PC-9 (cell line): ENCODE data around the gene WDR83. TPM values are rescaled to one million over a fixed set of nuclear protein-coding genes. Genes with fewer than 3 reads are reported as not detected.

ENCODE experiments used
- BruUV-seq: library from RNA; stranded (reverse); fragments of 400-500 nt; replicated peaks from 2 replicates; lab custom pipeline; 2021; lab: Mats Ljungman, UMichigan
- CTCF ChIA-PET: fragments of 300-600 bp; sonication (Branson Sonifier 250); formaldehyde crosslinking; loops from one replicate; lab custom pipeline; 2022; ENCODE audit warnings: antibody characterized with exemption; lab: Charles Lee
- POLR2A ChIA-PET: fragments of 300-600 bp; sonication (Branson Sonifier 250); formaldehyde crosslinking; loops from one replicate; lab custom pipeline; 2022; ENCODE audit warnings: antibody characterized with exemption; ENCODE audit not compliant: unreplicated experiment; lab: Charles Lee
- DNase-seq, 2 experiments: peaks; one replicate each; pipeline versions ENCODE4 v3.0.0 to v3.0.0-alpha.2; 2015 to 2022; ENCODE audit warnings: mixed read lengths in 1 of 2
- H2AFZ ChIP-seq: fragments of 200-600 bp; sonication (generic); 2 replicates; pipeline ENCODE4 v1.8.1; 2017; ENCODE audit warnings: antibody characterized with exemption
- H3F3A ChIP-seq: fragments of 200-600 bp; sonication (generic); 2 replicates; pipeline ENCODE4 v1.8.1; 2017; ENCODE audit warnings: antibody characterized with exemption, mild to moderate bottlenecking, low read depth; ENCODE audit not compliant: insufficient read depth
- H3K27ac ChIP-seq: fragments of 200-600 bp; sonication (generic); 2 replicates; pipeline ENCODE4 v1.6.1; 2016; ENCODE audit warnings: mixed run types
- H3K27me3 ChIP-seq: fragments of 200-600 bp; sonication (generic); 2 replicates; pipeline ENCODE4 v1.6.1; 2016; ENCODE audit warnings: low read depth, mixed run types; ENCODE audit not compliant: insufficient read depth
- H3K36me3 ChIP-seq: fragments of 200-600 bp; sonication (generic); 2 replicates; pipeline ENCODE4 v1.6.1; 2016; ENCODE audit warnings: low read depth, mixed run types
- H3K4me1 ChIP-seq: fragments of 200-600 bp; sonication (generic); replicated peaks from 2 replicates; pipeline ENCODE4 v1.6.1; 2016; ENCODE audit warnings: mixed run types; ENCODE audit not compliant: insufficient read depth
- H3K4me2 ChIP-seq: fragments of 200-600 bp; sonication (generic); 2 replicates; pipeline ENCODE4 v1.6.1; 2017; ENCODE audit warnings: mixed run types
- H3K4me3 ChIP-seq: fragments of 200-600 bp; sonication (generic); 2 replicates; pipeline ENCODE4 v1.6.1; 2016; ENCODE audit warnings: mixed run types
- H3K79me2 ChIP-seq: fragments of 200-600 bp; sonication (generic); 2 replicates; pipeline ENCODE4 v1.6.1; 2017; ENCODE audit warnings: low read depth, mixed run types
- H3K9me2 ChIP-seq: fragments of 200-600 bp; sonication (generic); 2 replicates; pipeline ENCODE4 v1.8.1; 2017; ENCODE audit warnings: mild to moderate bottlenecking; ENCODE audit not compliant: insufficient read depth
- H3K9me3 ChIP-seq: fragments of 200-600 bp; sonication (generic); 2 replicates; pipeline ENCODE4 v1.8.1; 2016; ENCODE audit warnings: low read depth; ENCODE audit not compliant: insufficient read depth
- H4K20me1 ChIP-seq: fragments of 200-600 bp; sonication (generic); 2 replicates; pipeline ENCODE4 v1.8.1; 2017; ENCODE audit not compliant: insufficient read depth
- CTCF ChIP-seq: fragments of 200-600 bp; sonication (generic); conservative IDR thresholded peaks from 2 replicates; pipeline ENCODE4 v1.6.1; 2017; ENCODE audit warnings: mixed run types, antibody characterized with exemption, mild to moderate bottlenecking, moderate library complexity
- EZH2 ChIP-seq: fragments of 200-600 bp; sonication (generic); IDR thresholded peaks from 2 replicates; pipeline ENCODE4 v1.8.0; 2017; ENCODE audit warnings: antibody characterized with exemption, low read depth
- intact Hi-C: fragments of 100-400 bp; cut with micrococcal nuclease; formaldehyde crosslinking; loops from one replicate; pipeline ENCODE4 v1.10.0; 2022; ENCODE audit not compliant: unreplicated experiment
- total RNA-seq: library from RNA; stranded (reverse); gene quantifications from 2 replicates; pipeline ENCODE4 v1.2.3, GENCODE V29; 2021

Gene WDR83
- total RNA-seq, 1 experiment from 2014 or later: 12.9 TPM

DNA sequence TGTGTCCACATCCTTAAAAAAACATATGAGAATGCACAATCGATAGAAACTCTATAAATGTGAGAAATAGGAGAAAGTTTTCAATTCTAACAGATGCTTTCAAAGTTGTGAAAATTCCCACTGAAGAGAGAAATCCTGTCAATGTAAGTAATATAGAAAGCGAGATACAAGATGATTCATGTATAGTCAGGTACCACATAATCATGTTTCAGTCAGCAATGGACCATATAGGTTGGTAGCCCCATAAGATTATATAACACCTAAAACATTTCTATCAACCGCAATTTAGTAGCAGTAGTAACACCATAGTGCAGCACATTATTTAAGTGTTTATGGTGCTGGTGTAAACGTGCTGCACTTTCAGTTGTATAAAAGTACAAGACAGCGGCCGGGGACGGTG lies 37.4 kb upstream of the WDR83 start:
- H4K20me1 ChIP-seq: no peaks in the 10 kb centered on the region
- BruUV-seq: no TSS peak
- POLR2A ChIA-PET: no interaction called here
- peaks cover 65% of the 10 kb centered on the region for H3K36me3 ChIP-seq
- 0 out of 2 replicates have a peak overlapping the region, but pooled peaks have one; percentile 0 for H3K4me3 ChIP-seq
- no peak overlapping the region for H3K27ac ChIP-seq
- peaks cover 81% of the 10 kb centered on the region for H3K9me3 ChIP-seq
- CTCF ChIA-PET: no interaction called here
- no peak overlapping the region for H2AFZ ChIP-seq
- intact Hi-C loops: no loop called here
- TF ChIP-seq CTCF (no peak), EZH2 (no peak)
- no peaks in the 10 kb centered on the region for H3K27me3 ChIP-seq
- no peaks in the 10 kb centered on the region for H3K4me1 ChIP-seq
- peaks cover 63% of the 10 kb centered on the region for H3F3A ChIP-seq
- H3K79me2 ChIP-seq: no peaks in the 10 kb centered on the region
- H3K4me2 ChIP-seq: no peak overlapping the region
- peak in 1 of 2 experiments; percentile 17 for DNase-seq
- no peaks in the 10 kb centered on the region for H3K9me2 ChIP-seq

DNA sequence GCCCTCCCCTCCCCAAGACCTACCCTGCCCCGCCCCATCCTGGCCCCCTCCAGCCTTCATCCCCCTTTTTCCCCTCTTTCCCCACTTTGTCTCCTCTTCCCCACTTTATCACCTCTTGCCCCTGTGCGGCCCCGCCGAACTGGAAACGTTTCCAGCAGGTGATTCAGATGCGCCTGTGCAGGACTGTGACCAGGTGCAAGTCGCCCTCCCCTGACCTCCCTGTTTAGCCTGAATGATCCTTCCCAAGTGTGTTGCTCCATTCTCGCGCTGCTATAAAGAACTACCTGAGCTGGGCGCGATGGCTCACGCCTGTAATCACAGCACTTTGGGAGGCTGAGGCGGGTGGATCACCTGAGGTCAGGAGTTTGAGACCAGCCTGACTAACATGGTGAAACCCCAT lies 30.0 kb upstream of the WDR83 start:
- intact Hi-C loops: no loop called here
- H3K4me1 ChIP-seq: no peaks in the 10 kb centered on the region
- H3K4me3 ChIP-seq: no peak overlapping the region
- H2AFZ ChIP-seq: no peak overlapping the region
- H3K9me2 ChIP-seq: no peaks in the 10 kb centered on the region
- H4K20me1 ChIP-seq: no peaks in the 10 kb centered on the region
- no peak overlapping the region for H3K27ac ChIP-seq
- no peaks in the 10 kb centered on the region for H3K79me2 ChIP-seq
- peaks cover 27% of the 10 kb centered on the region for H3F3A ChIP-seq
- no peak overlapping the region for H3K4me2 ChIP-seq
- H3K27me3 ChIP-seq: no peaks in the 10 kb centered on the region
- CTCF ChIA-PET: no interaction called here
- POLR2A ChIA-PET: no interaction called here
- no TSS peak for BruUV-seq
- no peak for TF ChIP-seq CTCF
- no peak for TF ChIP-seq EZH2
- no peaks in the 10 kb centered on the region for H3K36me3 ChIP-seq
- H3K9me3 ChIP-seq: peaks cover 12% of the 10 kb centered on the region; the same call in 1 of the 2 replicates
- no peak for DNase-seq

- Histone ChIP-seq H3K9me3 (no peaks in the 10 kb centered on the region), H3K4me3 (no peak overlapping the region), H3K27ac (no peak overlapping the region), H3K4me2 (no peak overlapping the region), H3K9me2 (no peaks in the 10 kb centered on the region), H4K20me1 (no peaks in the 10 kb centered on the region), H3K27me3 (no peaks in the 10 kb centered on the region), H3K79me2 (no peaks in the 10 kb centered on the region), H3F3A (peaks cover 14% of the 10 kb centered on the region), H3K36me3 (no peaks in the 10 kb centered on the region), H2AFZ (no peak overlapping the region), H3K4me1 (no peaks in the 10 kb centered on the region)
- POLR2A ChIA-PET: no interaction called here
- BruUV-seq: no TSS peak
- CTCF ChIA-PET: no interaction called here
- TF ChIP-seq EZH2 (no peak), CTCF (no peak)
- DNase-seq: no peak
- intact Hi-C loops: no loop called here
These were observed 27.9 kb upstream of the WDR83 start for GRCh38 chr19:12638611-12639182.
